Right lobe of liver (tissue), 4 donors: ENCODE data around the gene MAP3K10.
A peak's percentile ranks its signal among the peaks of the same experiment; 100 is the strongest.

Experiments used
- CTCF ChIP-seq, 4 donors: fragments of 200-600 bp in 3 of 4; fragments of 450-650 bp in 1 of 4; IDR thresholded peaks; one replicate each; pipeline versions ENCODE4 v1.5.1 to v1.8.0; 2016 to 2022; ENCODE audit warnings: antibody characterized with exemption in 4 of 4, mild to moderate bottlenecking in 2 of 4
- POLR2A ChIP-seq: fragments of 450-650 bp; IDR thresholded peaks from one replicate; pipeline ENCODE4 v1.6.1; 2017; ENCODE audit warnings: antibody characterized with exemption, mild to moderate bottlenecking
- donor health status: DM: no; HTN: no; CAD: no.
- donor health status: DM: no; HTN: no; CAD: no.
- donor health status: DM: no; HTN: yes; CAD: no.

GRCh38 chr19:40221858-40222619, 30.8 kb downstream of the MAP3K10 start:
- peak; percentile 79 to 87 (median 85) for TF ChIP-seq CTCF (IDR thresholded peaks at IDR 0.05)
- no peak for TF ChIP-seq POLR2A
